HG02642 (cell line): ENCODE measurements around the gene ALG12.

Experiments used
- ATAC-seq: cut with Tn5 transposase; IDR thresholded peaks from one replicate; pipeline ENCODE4 v1.9.1; 2021; ENCODE audit warnings: mild to moderate bottlenecking; ENCODE audit not compliant: unreplicated experiment, poor library complexity

Gene ALG12

DNA sequence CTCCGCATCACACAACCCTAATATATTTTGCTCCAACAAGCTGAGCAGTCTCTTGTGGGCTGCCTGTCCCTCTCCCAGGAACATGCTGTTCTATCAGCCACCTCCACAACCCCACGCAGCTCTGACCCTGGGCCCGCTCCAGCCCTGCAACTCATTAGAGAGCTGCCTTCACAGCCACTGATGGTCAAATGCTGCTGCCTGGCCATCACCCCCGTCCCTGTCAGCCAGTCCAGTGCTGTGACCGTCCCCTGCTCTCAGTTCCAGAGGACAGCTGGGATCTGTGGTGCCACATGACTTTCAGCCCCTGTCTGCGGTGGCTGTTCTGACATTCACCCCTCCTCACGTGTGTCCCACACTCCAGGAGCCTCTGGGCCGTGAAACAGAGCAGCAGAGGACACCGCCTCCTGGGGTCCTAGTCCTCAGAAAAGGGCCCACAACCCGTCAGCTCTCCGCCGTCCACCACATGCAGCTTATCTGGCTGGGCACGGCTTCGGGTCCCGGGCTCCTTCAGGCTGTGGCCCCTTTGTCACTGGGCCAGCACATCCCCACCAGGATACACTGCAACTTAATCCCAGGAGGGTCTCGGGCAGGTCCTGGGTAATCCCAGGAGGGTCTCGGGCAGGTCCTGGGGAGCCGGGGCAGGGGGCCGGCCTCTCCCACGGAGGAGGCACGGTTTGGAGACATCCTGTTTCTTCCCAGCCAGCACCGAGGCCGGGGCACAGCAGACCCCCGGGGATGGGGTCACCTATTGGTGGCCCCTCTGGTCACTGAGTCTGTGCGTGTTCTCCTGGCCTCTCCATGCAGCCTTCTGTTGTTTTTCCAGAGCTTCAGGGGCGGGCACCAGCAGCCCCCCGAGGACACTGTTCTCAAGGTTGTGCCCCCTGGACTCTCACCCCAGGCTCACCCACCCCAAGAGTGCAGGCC lies 15.3 kb upstream of the ALG12 start:
- no peak for ATAC-seq

DNA sequence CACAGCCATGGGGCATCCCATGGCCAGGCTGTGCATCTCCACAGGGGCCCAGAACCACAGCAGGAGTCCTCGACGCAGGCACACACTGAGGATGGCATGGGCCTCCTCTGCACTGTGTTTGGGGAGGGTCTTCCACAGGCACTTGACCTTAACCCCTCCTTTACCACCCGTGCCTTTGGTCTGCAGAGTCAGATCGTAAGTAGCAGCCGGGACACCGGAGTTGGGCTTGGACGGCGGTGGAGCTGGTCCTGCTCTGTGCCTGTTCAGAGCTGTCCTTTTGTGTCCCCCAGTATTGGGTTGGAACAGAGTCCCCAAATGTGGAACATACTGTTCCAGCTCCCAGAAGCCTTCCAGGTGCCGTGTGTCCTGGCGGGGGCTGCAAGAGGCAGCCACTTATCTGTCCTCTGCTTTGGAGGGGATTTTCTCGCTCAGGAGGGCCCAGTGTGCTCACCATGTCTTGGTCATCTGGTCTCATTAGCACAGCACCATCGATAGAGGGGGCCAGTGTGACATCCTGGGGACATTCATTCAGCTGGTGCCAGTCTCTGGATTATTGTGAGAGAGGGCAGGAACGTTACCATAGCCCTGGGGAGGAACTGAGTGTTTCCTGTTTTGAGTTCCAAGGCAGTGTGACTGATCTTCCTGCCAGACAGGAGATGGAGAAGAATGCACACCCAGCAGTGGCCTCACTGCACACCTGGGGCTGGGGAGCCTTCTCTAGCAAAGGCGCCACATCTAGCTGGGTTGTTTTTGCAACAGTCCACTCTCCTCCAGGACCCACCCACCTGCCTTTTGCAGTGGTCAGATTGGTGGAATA lies 12.6 kb upstream of the ALG12 start:
- ATAC-seq, result no peak

DNA sequence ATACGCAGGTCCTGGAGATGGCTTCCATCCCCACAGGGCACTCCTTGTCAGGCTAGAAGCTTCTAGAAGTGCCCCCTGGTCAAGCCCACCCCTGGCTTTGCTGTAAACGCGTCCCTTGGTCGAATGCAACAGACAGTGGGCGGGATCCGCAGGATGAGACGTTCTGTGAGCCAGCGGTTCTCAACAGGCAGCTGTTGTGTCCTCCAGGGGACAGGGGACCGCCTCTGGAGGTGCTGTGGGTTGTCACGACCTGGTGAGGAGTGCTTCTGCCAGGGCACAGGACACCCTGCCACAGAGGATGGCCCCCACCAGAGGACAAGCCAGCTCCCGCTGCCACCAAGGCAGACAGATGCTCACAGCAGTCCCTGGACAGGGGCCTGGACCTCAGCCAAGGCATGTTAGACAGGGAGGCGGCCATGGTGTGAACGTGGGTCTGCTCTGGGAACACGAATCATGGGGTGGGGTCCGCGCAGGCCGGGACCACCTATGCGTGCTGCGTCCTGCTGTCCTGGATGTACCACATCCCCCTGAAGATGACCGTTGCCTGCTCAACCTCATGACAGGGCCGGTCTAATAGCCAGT lies 11.8 kb upstream of the ALG12 start:
- no peak for ATAC-seq

DNA sequence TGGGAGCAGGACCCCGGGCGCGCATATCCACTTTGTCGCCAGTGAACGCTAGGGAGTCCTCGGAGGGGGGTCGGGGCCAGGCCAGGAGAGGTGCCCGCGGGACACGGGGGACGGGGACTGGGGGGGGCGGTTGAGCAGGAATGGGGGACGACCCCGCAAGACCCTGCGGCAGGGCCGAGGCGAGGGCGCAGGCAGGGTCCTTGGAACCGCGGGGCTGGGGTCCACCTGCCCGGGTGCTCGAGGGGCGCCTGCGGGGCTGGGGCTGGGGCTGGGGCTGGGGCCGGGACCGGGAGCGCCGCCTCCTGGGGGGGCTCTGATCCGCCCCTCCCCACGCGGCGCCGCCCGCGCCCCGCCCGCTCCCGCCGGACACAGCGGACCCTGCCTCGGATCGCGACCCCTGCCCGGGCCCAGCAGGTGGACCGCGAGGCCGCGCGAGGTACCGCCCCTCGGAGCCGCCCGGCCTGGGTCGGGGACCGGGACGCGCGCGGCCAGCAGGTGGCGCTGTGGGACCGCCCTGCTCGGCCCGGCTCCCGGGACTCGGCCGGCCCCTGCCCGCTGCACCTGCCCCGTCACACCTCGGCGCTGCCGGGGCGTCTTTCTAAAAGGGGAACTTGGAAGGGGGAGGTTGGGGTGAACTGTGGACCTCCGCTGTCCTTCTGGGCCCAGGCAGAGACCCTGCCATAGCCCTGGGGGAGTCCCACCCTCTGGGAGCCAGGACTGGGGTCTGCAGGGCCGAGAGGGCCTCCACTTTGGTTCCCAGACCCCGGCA lies 11.2 kb upstream of the ALG12 start:
- ATAC-seq, result peak; percentile 45

DNA sequence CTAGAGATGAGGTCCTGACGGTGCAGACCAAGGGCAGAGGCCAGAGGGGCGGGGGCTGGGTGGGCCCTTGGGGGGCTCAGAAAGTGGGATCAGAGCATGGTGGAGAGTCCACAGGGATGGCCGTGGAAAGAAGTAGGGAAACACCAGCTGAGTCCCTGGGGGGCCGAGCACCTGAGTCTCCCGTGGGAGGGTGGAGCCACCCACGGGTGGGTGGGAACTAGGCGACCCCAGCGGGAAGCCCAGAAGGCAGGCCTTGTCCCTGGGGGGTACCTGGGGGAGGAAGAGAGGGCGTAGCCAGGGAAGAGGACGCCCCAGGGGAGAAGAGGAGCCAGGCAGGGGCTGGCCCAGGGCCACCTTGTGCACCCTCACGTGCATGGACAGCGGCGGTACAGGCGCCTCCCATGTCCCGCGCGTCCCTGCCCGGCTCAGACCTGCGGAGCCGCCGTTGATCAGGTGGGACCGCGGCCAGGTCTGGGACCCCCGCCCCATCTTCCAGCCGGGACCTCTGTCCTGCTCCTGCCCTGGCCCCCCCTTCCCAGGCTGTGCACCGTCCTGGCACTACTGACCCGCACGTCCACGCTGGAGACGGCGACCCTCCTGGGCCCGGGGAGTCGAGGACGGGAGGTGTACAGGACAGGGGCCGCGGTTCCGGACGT lies 10.4 kb upstream of the ALG12 start:
- ATAC-seq, result no peak

DNA sequence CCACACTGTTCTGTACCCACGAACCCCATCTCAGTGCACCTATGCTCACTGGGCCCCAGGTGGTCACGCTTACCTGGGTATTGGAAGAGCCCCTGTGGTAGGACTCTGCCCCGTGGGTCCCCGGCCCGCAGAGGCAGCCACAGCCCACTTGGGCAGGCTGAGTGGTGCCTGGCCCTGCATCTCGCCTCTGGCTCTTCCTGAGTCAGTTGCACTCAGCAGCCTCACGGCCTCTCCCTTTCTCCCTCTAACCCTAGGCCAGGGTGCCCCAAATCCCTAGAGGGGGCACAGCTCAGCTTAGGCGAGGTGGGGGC lies 9.9 kb upstream of the ALG12 start:
- no peak for ATAC-seq

DNA sequence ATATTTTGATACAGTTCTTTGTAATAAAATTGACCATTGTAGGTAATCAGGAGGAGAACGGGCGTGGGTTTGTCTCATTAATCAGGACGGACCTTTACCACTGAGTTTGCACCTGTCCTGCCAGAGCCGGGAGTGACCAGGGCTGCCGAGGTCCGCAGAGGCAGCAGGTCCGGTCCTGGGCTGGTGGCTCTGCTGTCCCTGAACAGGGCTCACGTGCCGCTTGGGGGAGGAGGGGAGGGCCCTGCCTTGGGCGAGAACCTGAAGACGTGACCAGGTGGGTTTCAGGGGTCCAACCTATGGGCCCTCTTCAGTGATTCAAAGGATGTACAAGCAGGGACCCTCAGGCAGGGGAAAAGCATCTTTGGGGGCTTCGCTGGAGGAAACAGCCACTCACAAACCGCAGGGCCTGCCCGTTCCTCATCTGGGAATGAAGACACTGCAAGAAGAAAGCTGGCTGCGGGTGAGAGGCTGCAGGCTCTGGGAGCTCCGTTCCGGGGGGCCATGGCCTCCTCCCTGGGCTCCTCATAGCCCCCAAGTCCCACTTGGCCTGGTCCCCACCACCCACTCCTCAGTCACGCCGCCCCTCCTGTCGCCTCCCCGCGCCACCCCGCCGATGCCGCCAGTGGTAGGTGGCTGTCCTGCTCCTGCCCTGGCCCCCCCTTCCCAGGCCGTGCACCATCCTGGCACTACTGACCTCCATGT lies 9.4 kb upstream of the ALG12 start:
- no peak for ATAC-seq

DNA sequence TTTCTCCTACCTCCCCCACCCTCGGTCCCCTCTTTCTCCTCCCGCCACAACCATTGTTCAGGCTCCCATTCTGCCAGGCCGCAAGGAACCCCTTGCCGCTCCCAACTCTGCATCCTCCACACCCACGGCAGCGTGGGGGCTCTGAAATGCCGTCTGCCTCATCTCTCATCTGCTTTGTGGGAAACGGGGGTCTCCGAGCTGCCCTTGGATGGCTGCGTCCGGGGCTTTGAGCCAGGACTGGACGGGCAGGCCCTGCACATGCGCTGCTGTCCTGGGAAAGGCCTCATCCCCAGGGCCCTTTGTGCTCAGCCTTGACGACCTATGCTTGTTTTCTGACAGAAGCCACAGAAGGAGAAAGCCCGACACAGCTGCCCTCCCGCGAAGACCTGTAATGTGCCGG lies 8.7 kb upstream of the ALG12 start:
- ATAC-seq, result no peak

DNA sequence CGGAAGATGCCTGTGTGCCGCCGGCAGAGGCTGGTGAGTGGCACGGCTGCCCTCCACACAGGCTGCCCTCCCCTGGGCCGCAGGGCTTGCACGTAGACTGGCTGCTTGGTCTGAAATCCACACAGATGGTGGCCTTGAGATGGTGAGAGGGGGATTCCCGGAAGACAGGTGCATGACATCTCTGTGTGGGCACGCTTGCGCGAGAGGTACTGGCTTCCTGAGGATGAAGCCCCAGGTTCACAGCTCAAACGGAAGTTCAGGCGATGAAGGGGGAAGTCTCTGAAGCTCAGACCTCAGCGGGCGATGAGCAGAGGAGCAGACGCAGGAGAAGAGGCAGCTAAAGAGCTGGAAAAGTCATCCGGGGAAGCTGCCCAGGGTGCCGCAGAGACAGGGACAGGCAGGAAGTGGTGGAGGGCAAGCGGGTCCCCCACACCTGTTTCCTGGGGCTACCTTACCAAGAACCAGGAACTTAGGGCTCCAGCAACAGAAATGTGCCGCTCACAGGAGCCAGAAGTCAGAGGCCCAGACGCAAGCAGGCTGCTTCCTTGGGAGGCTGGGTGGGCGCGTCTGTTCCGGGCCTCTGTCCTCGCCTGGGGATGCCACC lies 7.4 kb upstream of the ALG12 start:
- no peak for ATAC-seq

DNA sequence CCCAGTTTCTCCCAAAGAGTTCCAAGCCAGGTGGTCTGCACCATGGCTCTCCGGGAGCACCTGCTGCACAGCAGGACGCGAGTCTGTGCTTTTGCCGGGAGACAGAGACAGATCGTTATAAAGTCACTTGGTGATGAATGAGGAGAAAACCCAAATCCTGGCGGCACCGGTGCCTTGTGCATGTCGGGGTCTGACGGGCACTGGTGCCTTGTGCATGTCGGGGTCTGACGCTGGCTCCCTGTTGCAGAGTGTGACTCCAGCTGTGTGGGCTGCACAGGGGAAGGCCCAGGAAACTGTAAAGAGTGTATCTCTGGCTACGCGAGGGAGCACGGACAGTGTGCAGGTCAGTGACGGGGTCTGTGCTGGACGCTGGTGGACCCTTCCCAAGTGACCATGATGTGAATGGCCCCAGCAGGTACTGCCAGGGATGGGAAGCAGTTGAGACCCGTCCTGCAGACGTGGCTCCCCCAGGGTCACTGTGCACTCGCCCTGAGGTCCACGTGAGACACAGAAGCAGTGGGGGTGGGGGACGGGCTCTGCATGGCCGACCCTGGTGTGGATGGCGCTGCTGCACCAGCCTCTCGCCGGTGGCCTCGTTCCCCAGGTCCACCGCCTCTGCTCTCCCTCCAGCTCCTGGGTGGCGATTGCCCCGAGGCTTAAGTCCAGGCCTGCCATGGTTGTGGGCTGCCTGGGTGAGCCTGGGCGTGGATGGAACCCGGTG lies 6.0 kb upstream of the ALG12 start:
- no peak for ATAC-seq

DNA sequence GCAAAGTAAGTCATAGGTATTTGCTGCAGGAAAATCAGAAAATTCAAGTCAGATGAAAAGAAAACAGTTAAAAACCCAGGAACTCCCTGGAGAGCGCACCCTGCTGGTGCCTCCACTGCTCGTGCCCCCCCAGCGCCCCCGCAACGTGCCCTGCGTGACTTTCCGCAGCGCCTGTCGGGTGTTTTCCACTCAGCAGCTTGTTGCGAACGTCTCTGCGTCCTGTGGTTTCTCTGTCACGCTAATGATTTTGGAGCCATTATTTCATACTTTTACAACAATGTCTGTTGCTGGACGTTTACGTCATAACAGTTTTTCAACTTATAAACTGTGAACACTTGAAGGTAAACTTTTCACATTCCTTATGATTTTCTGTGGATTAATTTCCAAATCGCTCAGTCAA lies 5.2 kb upstream of the ALG12 start:
- no peak for ATAC-seq

DNA sequence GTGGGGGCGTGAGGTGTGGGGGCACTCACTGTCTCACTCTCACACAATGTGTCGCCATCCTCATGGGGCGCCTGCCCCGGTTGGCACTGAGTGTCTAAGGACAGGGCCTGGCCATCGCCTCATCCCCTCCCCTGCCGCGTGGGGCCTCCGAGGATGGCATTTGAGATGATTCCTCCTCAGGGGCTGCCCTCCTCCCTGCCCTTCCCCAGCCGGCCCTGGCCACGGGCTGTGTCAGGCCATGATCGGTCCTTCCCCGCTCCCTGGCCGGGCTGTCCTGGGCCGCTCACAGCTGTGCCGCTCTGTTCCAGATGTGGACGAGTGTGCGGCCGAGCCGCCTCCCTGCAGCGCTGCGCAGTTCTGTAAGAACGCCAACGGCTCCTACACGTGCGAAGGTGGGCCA lies 4.7 kb upstream of the ALG12 start:
- ATAC-seq, result no peak

DNA sequence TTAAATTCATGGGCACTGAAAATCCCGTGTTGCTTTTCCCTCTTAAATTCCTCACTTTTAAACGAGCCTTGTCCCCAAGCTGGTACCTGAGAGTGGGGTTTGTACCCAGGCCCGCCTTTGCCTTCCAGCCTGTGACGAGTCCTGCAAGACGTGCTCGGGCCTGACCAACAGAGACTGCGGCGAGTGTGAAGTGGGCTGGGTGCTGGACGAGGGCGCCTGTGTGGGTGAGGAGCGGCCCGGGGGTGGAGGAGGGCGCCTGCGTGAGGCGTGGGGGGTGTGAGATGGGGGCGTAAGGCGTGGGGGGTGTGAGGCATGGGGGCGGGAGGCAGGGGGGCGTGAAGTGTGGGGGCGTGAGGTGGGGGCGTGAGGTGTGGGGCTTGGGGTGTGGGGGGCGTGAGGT lies 4.2 kb upstream of the ALG12 start:
- ATAC-seq, result no peak

DNA sequence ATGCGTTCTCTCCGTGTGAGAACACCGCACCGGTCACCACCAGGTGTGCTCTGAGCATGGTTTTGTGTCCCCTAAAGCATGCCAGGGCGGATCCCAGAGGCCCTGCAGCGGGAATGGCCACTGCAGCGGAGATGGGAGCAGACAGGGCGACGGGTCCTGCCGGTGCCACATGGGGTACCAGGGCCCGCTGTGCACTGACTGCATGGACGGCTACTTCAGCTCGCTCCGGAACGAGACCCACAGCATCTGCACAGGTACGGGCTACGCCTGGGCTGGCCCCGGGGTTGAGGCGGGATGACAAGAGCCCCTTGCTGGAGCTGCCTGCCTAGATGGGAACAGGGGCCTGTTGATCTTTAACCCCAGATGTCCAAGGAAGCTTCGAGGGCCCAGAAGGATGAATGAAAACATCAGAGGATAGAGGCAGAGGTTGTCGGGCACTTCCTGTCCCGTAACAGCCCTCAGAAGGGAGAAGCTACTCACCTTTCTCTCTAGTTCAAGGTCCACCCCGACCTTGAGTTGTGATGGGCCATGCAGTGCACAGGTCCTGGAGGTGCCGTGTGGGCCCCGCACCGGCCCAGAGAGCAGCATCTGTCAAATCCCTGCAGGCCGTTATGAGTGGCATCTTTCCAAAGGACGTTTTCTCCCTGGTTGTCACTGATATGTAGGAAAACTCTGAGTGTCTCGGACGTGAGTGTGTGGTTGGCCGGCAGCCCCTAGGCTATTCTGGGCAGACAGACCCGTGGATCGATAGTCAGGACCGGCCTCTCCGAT lies 3.5 kb upstream of the ALG12 start:
- ATAC-seq, result no peak

DNA sequence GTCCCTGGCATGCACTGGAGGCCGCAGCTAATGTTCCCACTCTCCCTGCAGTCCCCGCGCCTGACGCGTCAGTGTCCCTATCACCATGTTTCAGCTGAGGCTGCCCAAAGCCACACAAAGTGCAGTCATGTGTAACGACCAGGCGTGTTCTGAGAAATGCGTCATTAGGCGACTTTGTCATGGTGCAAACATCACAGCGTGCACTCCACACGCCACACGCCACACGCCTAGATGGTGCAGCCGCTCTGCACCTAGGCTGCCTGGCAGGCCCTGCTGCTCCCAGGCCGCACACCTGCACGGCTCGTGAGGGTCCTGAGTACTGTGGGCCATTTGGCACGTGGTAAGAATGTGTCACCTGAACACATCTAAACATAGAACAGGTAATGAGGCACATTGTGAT lies 2.6 kb upstream of the ALG12 start:
- no peak for ATAC-seq

DNA sequence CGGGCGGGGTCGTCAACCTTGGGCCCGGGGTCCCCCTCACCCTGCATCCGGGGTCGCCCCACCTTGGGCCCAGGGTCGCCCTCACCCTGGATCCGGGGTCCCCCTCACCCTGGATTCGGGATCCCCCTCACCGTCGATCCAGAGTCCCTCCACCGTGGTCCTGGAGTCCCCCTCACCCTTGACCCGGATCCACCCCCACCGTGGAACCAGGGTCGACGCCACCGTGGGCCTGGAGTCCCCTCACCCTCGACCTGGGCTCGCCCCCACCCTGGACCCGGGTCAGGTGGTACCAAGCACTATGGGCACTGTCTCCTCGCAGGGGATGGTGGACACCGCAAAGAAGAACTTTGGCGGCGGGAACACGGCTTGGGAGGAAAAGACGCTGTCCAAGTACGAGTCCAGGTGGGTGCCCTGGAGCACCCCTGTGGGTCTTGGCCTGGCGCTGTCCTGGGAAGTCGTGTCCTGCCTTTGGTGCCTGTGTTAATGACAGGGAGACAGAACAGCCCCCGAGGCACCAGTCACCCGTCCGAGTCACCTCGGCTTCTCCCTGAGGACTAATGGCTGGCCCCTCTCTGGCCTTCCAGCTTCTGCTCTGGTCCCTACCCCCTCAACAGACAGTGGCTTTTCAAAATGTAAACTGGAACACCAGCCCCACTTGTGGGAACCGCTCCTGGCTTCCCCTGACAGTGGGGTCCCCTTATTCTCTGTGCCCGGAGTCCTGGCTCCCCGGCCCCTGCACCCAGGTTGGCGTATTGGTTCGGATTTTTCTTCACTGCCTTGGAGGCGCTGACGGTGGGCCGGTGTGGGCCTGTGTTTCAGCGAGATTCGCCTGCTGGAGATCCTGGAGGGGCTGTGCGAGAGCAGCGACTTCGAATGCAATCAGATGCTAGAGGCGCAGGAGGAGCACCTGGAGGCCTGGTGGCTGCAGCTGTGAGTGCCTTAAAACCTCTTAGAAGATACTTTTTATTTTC lies 958 bp upstream of the ALG12 start:
- no peak for ATAC-seq

DNA sequence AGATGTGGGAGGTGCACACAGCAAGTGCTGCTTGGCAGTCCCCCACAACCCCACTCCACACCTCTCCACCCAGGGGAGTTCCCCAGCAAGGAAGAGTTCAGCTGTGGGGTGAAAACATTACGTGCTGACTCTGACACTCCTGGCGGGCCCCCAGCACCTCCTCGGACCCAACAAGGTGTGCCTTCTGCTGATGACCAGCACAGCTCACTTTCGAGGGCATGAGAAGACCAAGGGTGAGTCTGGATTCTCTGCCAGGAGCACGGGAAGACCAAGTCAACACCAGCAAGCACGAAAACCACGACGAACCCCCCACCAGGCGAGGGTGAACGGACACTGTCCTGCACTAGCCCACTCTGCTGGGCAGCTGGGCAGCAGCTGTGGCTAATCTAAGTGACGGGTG lies 1.4 kb downstream of the ALG12 start:
- no peak for ATAC-seq
